Stimulated activated CD4-positive, alpha-beta T cell treated with anti-CD3 and anti-CD28 coated beads, Interleukin-12 subunit alpha, Interleukin-12 subunit beta, amount 100 ng/mL, for 24 hours (primary cell): ENCODE results near the gene CHSY1.

Experiments
- DNase-seq, 2 experiments: peaks; one replicate each; pipeline ENCODE4 v3.0.0-alpha.2; 2020; ENCODE audit warnings: low read depth in 2 of 2

The CHSY1 gene

DNA sequence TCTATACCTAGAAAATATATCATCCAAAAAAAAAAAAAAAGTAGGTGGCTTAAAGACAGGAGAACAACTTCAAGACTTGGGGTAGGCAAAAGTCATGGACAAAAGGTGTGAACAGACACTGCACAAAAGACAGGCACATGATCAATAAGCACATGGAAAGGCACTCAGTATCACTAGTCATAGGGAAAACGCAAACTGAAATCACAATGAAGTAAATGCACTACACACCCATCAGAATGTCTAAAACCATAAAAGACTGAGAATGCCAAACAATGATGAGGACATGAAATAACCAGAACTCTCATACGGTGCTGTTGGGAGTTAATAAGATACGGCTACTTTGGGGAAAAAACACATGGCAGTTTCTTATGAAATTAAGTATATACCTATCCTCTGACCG lies 40.0 kb downstream of the CHSY1 start:
- DNase-seq, result no peak

DNA sequence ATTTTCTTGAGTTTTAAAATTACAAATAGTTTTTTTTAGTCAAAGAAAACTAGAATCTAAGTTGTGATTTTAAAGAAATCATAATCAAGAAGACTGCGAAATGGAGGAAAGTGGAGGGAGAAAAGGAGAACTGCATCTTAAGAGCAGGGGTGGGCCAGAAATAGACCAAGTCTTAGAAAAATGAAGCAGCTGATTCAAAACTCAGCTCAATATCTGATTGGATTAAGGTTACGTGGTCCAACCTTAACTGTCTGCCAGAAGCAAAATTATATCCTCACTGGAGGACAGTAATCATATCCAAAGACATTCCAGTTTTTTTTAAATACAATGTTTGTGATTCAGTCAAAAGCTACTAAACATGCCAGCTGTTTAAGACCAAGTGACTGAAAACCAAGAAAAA lies 41.4 kb downstream of the CHSY1 start:
- no peak for DNase-seq

GRCh38 chr15:101210058-101210457 lies 41.8 kb downstream of the CHSY1 start:
- DNase-seq, result no peak

DNA sequence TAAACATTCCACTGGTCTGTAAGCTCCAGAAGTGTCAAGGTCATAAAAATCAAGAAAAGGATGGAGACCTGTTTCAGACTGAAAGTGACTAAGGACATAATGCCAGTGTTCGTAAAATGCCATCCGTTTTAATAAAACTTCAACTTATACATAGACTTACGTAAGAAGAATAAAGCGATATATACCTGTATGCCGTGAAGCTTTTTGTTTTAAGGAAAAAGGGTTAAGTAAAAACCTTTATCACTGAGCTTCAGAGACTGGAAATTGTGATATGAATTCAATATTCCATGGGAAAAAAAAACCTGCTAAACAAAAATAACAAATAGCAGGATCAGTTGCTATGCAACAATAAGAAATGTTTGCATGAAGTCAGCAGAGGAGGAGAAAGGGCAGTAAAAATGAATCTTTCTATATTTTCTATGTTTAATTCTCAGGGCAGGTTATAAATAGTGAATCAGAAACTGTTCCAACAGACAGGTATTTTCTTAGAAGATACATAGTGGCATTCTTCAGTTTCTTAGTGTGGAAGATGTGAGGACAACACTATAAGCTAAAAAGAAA lies 42.5 kb downstream of the CHSY1 start:
- no peak for DNase-seq

GRCh38 chr15:101207867-101208288 lies 44.0 kb downstream of the CHSY1 start:
- no peak for DNase-seq

- peak; percentile 74 to 80 for DNase-seq
Measured at GRCh38 chr15:101206176-101206591, 45.7 kb downstream of the CHSY1 start.

- DNase-seq, result no peak
Measured at GRCh38 chr15:101204739-101205535, 46.9 kb downstream of the CHSY1 start.

- no peak for DNase-seq
Measured at GRCh38 chr15:101203607-101204189, 48.1 kb downstream of the CHSY1 start.

- no peak for DNase-seq
Measured at GRCh38 chr15:101203029-101203573, 48.7 kb downstream of the CHSY1 start.

DNA sequence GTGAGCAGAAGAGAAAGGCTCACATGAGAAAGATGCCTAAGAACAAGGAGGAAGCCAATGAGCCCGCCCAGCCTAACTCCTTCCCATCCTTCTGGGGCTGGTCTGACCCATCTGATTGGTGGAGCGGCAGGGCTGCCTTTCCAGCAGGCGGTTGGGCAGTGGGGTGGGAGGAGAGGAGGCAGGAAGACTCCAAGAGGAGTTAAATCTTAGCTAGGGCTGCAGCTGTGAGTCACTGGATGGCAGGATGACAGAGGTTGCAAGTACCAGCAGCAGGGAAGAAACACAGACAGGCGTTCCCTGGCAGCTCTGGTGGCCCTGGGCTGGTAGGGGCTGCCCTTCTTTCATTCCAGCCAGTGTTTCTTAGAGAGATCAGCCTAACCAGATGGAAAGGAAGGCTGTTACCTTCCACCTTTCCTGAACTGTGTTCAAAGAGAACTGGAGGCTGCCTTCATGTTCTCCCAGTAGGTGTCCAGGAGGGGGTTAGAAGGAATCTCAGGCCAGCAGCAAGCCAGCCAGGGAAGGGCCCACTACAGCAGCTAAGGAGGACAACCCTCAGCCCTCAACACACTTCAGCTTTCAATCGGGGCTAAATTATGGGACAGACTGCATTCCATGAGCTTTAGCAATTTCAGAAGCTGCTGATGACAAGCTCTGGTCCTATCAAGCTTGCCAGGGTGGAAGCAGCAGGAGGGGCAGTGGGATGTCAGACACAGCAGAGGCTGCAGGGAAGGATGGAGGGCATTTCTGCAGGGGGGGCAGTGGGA lies 50.3 kb downstream of the CHSY1 start:
- no peak for DNase-seq

DNA sequence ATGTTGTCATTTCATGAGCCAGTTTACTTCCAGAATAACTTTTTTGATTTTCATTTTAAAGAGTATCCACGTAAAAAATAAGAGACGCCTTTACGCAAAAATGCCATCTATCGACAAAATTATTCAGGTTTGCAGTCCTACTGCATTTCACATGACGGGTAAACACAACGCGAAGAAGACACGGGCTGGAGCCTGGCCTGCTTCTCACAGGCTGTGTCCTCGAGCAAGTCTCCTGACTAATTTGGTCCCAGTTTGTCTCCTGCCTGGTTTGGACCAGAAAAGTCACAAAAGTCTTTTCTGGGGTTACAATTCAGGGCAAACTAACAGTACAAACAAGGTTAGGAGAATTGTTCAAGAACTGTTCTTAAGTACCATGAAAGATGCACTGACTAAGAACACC lies 51.7 kb downstream of the CHSY1 start:
- no peak for DNase-seq

GRCh38 chr15:101198800-101199199 lies 53.0 kb downstream of the CHSY1 start:
- no peak for DNase-seq

DNA sequence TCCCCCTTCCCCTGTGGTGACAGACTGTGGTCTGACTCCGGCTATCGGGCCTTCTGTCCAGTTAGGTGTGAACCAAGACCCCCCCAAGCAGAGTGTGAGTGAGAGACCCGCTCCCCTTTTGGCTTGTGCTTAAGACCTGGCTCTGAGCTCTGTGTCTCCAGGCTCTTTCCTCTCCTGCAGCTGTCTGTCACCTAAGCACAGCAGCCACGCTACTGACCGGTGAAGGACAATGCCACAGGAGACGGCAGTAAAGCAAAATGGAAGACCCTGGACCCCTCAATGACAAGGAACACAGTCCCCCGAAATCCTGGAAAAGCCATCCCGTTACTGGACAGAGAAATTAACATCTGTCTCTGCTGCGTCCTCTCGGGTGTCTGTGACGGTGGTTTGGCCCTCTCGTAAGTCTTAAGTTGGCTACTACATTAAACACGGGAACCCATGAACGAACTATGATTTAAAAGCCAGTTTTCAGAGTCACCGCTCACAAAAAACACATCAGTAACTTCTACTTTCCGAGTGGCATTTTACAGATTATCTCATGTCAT lies 53.7 kb downstream of the CHSY1 start:
- no peak for DNase-seq

- DNase-seq, result no peak
Measured at GRCh38 chr15:101194546-101195125, 57.2 kb downstream of the CHSY1 start.

DNA sequence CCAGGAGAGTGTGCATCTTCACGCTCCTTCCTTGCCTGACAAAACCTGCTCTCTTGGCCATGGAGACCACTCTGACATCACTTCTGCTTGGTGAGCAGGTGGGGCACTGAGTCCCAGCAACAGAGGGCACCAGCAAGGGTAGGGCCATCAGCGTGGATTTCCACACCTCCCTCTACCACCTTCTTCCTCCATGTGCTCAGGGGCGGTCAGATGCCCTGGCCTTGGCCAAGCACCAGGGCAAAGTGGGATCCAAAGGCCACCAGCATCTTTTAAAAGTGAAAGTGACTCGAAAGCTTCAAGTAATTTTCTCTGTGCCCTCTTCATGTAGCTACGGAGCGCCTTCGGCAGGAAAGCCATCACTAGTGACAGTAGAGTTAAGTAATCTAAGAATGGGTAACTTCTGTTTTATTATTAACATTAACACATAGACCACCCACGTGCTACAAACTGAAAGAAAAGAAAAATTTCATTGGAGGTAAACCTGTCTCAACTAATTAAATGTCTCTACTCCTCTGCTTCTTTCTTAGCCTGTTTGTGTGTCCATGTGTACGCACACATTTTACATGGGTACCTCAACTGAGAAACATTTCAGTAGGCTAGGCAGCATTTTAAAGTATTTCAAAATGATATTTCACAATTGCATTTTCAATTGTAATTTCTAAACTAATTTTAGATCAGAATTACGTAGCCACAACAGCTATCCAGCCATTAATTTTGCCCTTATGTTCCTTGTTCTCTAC lies 57.9 kb downstream of the CHSY1 start:
- DNase-seq, result no peak

- no peak for DNase-seq
Measured at GRCh38 chr15:101193120-101193644, 58.7 kb downstream of the CHSY1 start.

DNA sequence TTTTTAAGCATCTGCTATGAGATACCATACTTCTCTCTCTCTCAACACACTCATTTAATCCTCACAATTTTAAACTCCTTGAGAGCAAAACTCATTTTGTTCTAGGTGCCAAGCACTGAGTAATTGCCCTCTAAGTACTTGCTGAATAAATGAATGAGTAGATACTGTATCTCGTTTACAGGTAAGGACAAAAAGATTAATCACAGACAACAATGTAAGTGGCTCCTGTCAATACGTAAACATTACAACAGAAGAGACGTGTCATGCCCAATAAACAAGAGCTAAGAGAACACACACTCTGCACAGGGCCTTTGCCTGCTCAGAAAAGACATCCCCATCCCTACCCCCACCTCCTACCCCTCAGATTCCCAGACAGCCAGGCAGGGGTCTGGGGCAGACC lies 59.8 kb downstream of the CHSY1 start:
- no peak for DNase-seq

DNA sequence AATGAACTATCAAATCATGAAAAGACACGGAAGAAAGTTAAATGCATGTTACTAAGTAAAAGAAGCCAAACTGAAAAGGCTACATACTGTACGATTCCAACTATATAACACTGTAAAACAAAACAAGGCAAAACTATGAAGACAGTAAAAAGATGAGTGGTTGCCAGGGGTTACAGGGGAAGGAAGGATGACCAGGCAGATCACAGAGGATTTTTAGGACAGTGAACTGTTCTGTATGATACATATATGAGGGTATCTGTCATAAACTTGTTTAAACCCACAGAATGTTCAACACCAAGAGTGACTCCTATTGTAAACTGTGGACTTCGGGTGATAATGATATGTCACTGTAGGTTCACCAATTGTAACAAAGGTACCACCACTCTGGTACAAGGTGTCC lies 60.6 kb downstream of the CHSY1 start:
- DNase-seq, result no peak

DNA sequence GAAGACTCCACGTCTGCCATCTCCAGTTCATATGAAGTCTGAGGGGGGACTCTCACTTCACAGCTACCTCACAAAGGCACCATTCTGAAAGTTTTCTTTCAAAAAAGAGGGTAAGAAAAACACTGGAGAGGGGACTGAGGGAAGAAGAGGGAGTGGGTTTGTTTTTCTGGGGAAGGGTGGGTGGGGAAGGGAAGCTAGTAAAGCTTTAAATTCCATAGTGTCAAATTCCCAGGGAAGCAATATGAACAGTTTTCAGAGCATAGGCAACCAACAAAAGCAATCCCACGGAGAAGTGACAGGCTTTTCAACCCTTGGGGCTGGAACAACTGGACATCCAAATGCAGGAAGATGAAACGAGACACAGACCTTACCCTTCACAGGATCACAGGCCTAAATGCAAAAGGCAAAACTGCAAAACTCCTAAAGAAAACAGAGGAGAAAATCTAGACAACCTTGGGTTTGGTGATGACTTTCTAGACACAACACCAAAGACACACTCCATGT lies 61.7 kb downstream of the CHSY1 start:
- no peak for DNase-seq

DNA sequence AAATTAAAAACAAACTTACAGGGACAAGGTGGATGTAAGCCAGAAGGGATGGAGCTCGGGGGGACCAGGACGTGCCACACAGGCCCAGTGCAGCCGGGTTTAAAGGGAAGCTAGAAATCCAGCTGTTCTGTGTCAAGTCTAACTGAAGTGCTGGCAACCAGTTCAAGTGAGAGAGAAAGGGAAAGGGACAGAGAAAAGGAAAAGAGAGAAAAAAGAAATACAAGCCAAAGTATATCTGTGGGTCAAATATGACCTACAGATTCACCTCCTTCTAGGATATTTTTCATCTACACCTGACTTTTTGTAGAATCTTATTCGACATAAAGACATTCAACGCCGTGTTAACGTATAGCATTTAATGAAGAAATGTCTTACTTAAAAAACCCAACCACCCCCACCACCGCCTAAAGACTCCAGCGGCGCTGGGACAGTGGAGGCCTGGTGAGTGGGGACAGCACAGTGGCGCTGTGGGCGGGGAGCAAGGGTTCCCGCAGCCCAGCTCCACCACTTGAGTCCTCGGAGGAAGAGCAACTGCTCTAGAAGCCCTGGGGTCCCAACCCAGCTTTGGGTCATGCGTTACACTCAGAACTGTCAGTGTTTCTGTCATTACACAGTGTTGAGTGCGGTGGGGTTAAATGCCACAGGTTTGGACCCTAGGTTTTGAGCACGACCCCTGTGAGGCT lies 62.3 kb downstream of the CHSY1 start:
- no peak for DNase-seq
